Activated CD8-positive, alpha-beta T cell treated with anti-CD3 and anti-CD28 coated beads for 36 hours (primary cell): Measurements from ENCODE around the gene HECTD4. TPM values are rescaled to one million over a fixed set of nuclear protein-coding genes. Genes with fewer than 3 reads are reported as not detected.

ENCODE experiments used
- ATAC-seq: fragments of 200-7000 bp; cut with Tn5 transposase; one replicate; pipeline ENCODE4 v1.10.0; 2021; ENCODE audit warnings: mild to moderate bottlenecking, moderate library complexity
- CTCF ChIA-PET: fragments of 350-600 bp; sonication (Branson Sonifier 250); formaldehyde crosslinking; loops from one replicate; lab custom pipeline; 2021; ENCODE audit warnings: antibody characterized with exemption; lab: Charles Lee
- POLR2A ChIA-PET: fragments of 350-600 bp; sonication (Branson Sonifier 250); formaldehyde crosslinking; loops from one replicate; lab custom pipeline; 2021; ENCODE audit warnings: antibody characterized with exemption; lab: Charles Lee
- DNase-seq: peaks from one replicate; pipeline ENCODE4 v3.0.0-alpha.2; 2020
- H3K27ac Mint-ChIP-seq: one replicate; pipeline ENCODE4 v1.8.0; 2021; ENCODE audit warnings: mild to moderate bottlenecking, mixed read lengths
- H3K27me3 Mint-ChIP-seq: one replicate; pipeline ENCODE4 v1.8.0; 2021; ENCODE audit warnings: mixed read lengths
- H3K36me3 Mint-ChIP-seq: one replicate; pipeline ENCODE4 v1.8.0; 2021; ENCODE audit warnings: low read depth, mixed read lengths
- H3K4me1 Mint-ChIP-seq: one replicate; pipeline ENCODE4 v1.8.0; 2021; ENCODE audit warnings: low read depth, mixed read lengths
- H3K4me3 Mint-ChIP-seq: one replicate; pipeline ENCODE4 v1.8.0; 2021; ENCODE audit warnings: mild to moderate bottlenecking, moderate library complexity, mixed read lengths
- H3K9me3 Mint-ChIP-seq: one replicate; pipeline ENCODE4 v1.8.0; 2021; ENCODE audit warnings: mixed read lengths
- intact Hi-C: fragments of 100-400 bp; cut with micrococcal nuclease; formaldehyde crosslinking; loops from one replicate; pipeline ENCODE4 v1.10.0; 2022
- total RNA-seq, 2 experiments: library from RNA; stranded (reverse); gene quantifications; one replicate each; pipeline ENCODE4 v1.2.3, GENCODE V29; 2021
- TF ChIP-seq, protein P1 (sequence below): fragments of 200-600 bp; IDR thresholded peaks from one replicate; pipeline ENCODE4 v1.8.0; 2022; ENCODE audit warnings: antibody characterized with exemption, mild to moderate bottlenecking

HECTD4 gene
- total RNA-seq, 2 experiments from 2014 or later: 18.2 to 22.6 TPM

DNA sequence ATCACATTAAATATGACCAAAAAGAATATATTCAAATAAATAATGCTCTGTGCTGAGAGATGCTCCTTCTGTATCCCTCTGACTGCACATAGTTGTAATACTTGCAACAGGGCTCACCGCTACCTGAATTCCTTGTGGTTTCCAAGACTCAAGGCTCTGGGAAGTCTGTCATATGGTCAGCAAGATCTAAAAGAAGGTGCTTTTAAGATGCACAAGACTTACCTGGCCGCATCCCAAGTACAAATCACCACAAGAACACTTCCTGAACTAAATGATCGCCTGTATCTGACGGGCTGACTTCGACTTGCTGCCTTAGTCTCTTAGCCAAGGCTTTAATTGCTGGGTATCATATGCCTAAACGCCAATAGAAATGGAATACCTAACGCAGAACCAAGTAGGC is 67.2 kb downstream of the HECTD4 start:
- Mint-ChIP-seq H3K4me1 (peaks cover 3% of the 10 kb centered on the region), H3K9me3 (no peaks in the 10 kb centered on the region), H3K4me3 (no peak overlapping the region), H3K36me3 (peaks cover 18% of the 10 kb centered on the region), H3K27ac (no peak overlapping the region), H3K27me3 (no peaks in the 10 kb centered on the region)
- TF ChIP-seq, protein P1, sequence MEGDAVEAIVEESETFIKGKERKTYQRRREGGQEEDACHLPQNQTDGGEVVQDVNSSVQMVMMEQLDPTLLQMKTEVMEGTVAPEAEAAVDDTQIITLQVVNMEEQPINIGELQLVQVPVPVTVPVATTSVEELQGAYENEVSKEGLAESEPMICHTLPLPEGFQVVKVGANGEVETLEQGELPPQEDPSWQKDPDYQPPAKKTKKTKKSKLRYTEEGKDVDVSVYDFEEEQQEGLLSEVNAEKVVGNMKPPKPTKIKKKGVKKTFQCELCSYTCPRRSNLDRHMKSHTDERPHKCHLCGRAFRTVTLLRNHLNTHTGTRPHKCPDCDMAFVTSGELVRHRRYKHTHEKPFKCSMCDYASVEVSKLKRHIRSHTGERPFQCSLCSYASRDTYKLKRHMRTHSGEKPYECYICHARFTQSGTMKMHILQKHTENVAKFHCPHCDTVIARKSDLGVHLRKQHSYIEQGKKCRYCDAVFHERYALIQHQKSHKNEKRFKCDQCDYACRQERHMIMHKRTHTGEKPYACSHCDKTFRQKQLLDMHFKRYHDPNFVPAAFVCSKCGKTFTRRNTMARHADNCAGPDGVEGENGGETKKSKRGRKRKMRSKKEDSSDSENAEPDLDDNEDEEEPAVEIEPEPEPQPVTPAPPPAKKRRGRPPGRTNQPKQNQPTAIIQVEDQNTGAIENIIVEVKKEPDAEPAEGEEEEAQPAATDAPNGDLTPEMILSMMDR: no peak
- ChIA-PET CTCF (no interaction called here), POLR2A (no interaction called here)
- DNase-seq: no peak
- ATAC-seq: no peak
- intact Hi-C loops: no loop called here

DNA sequence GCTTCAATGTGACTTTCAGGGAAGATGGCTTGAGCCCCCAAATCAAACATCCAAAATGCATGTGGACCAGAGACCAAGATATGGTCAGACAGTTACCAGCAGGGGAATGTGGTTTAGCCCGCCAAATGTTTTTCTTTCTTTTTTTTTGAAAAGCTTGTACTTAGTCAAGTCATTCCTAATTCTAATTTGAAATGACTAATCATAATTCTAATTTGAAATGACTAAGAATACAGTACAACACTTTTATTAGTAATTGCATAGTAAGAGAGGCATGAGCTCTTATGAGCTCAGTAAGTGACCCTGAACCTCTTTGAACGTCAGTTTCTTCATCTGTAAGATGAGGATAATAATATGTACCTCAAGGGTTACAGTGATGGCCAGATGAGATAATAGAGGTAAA is 72.4 kb downstream of the HECTD4 start:
- no peak overlapping the region for H3K27ac Mint-ChIP-seq
- no peak overlapping the region for H3K4me3 Mint-ChIP-seq
- ChIA-PET POLR2A (no interaction called here), CTCF (interaction anchor here (1.2 to 2.4 kb wide), 3 partner anchors 20 to 101 kb away, joined by 3 to 7 read pairs (median 3); no protein-coding TSS in a partner anchor)
- H3K27me3 Mint-ChIP-seq: no peaks in the 10 kb centered on the region
- TF ChIP-seq, protein P1: no peak
- H3K36me3 Mint-ChIP-seq: peaks cover 13% of the 10 kb centered on the region
- no peaks in the 10 kb centered on the region for H3K4me1 Mint-ChIP-seq
- intact Hi-C loops: no loop called here
- H3K9me3 Mint-ChIP-seq: no peaks in the 10 kb centered on the region
- no peak for DNase-seq
- ATAC-seq: no peak

- ATAC-seq (no peak), DNase-seq (no peak)
- no peaks in the 10 kb centered on the region for H3K27me3 Mint-ChIP-seq
- H3K4me1 Mint-ChIP-seq: no peaks in the 10 kb centered on the region
- intact Hi-C loops: no loop called here
- no peak overlapping the region for H3K4me3 Mint-ChIP-seq
- POLR2A ChIA-PET: no interaction called here
- H3K9me3 Mint-ChIP-seq: no peaks in the 10 kb centered on the region
- no peak overlapping the region for H3K27ac Mint-ChIP-seq
- TF ChIP-seq, protein P1: no peak
- CTCF ChIA-PET: no interaction called here
- H3K36me3 Mint-ChIP-seq: peaks cover 10% of the 10 kb centered on the region
Measured at GRCh38 chr12:112308652-112309051, 73.6 kb downstream of the HECTD4 start.

- TF ChIP-seq, protein P1: no peak
- H3K36me3 Mint-ChIP-seq: peaks cover 12% of the 10 kb centered on the region
- no peak overlapping the region for H3K4me3 Mint-ChIP-seq
- no peaks in the 10 kb centered on the region for H3K27me3 Mint-ChIP-seq
- no peak overlapping the region for H3K27ac Mint-ChIP-seq
- ChIA-PET POLR2A (no interaction called here), CTCF (no interaction called here)
- peaks cover 2% of the 10 kb centered on the region for H3K4me1 Mint-ChIP-seq
- no peak for ATAC-seq
- no peak for DNase-seq
- H3K9me3 Mint-ChIP-seq: no peaks in the 10 kb centered on the region
- intact Hi-C loops: no loop called here
Measured at GRCh38 chr12:112308161-112308560, 74.1 kb downstream of the HECTD4 start.

- Mint-ChIP-seq H3K4me3 (no peak overlapping the region), H3K4me1 (peaks cover 8% of the 10 kb centered on the region), H3K27me3 (no peaks in the 10 kb centered on the region), H3K9me3 (no peaks in the 10 kb centered on the region), H3K27ac (no peak overlapping the region), H3K36me3 (peaks cover 17% of the 10 kb centered on the region)
- TF ChIP-seq, protein P1: no peak
- CTCF ChIA-PET: interaction anchor here (0.7 to 1.3 kb wide), 3 partner anchors 13 to 76 kb away, joined by 3 read pairs; no protein-coding TSS in a partner anchor
- intact Hi-C loops: no loop called here
- no peak for ATAC-seq
- no peak for DNase-seq
- POLR2A ChIA-PET: no interaction called here
Measured at GRCh38 chr12:112307317-112308011, 74.8 kb downstream of the HECTD4 start.
